Measurements from ENCODE around the gene TMED5.
"Not testable (repeated sequence)": the region's sequence is repeated elsewhere in the genome, so short reads cannot be mapped to it uniquely, and the experiment has no call there.

Gene TMED5
- total RNA-seq, result 130 to 137 reads per million in 2 donors

DNA sequence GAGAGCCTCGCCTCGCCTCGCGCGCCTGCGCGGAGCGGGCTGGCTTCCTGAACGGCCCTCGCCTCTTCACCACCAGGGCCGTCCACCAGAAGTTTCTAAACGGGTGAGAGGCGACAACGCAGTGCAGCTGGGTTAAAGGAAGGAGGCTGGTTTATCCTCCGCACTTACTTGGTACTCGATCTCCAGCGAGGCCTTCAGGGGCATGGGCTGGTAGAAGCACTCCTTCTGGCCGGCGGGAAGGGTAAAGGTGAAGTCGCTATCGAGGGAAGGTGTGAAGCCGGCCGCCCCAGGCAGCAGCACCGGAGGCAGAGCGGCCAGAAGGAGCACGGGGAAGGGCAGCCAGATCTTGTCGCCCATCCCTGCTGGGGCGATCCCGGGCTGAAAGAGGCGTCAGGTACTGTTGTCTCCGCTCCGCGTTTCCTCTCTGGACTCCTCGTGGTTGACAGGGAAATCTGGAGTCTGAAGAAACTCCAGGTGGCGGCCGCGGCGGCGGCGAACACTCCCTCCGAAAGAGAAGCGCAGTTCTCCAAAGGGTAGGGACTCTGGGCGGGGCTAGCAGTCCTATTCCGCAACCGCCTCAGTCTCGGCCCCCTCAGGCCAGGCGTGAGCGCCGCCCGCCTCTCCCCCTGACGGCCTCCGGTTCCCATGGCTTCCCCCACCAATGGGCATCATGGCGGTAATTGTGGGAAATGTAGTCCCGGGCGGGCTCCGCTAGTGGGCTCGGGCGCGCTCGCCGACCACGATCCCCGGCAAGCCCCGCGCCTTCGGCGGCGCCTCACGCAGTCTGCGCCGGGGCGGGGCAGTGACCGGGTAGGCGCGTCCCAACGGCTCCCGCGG, at the start of gene TMED5:
TMED5 (minus strand) TSS at position 528 of the 837 bp plus-strand sequence; CDS start at position 357, 171 bp downstream.
- DNase-seq, result peak; percentile 88 to 99 (median 95)

DNA sequence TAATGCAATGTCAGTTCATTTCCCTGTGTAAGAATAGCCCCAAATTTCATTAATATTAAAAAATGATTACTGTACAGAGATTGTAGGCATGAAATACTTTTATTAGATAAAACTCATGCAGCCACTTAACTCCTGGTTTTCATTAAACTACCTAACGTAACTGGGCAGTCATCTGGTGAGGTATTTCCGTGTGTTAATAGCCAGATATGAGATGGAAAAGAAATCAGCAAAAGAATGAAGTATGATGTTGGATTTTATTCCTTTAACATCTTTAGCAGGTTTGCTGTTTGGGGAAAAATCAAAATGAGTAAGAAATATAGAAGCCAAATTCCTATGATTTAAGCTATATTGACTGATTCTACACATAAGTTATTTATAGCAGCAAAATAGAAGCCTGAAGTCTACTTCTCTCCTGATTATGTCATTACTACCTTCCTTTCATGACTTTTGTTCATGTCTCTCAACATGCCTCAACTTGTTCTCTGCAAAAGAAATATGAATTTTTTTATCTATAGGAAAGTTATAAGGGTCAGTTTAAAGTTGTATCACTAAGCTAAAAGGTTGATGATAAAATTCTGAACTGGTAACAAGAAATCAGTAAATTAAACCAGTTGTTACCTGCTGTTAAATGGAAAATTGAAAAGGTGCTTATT, 42.9 kb upstream of the TMED5 start:
- DNase-seq, result no peak

DNA sequence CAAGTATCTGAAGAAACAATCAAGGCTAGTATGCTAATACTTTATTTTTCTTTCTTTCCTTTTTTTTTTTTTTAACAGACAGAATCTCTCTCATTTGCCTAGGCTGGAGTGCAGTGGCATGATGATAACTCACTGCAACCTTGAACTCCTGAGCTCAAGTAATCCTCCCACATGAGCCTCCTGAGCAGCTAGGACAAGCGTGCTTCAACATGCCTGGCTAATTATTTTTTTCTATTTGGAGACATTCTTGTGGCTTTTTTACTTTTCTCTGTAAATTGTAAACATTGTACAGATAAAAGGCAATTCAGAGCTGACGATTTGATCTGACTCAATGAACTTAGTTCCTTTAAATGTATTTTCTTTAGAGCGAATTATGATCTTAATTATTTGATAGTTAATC, 41.7 kb upstream of the TMED5 start:
- peak in 1 of 5 experiments; percentile 17 for DNase-seq

DNA sequence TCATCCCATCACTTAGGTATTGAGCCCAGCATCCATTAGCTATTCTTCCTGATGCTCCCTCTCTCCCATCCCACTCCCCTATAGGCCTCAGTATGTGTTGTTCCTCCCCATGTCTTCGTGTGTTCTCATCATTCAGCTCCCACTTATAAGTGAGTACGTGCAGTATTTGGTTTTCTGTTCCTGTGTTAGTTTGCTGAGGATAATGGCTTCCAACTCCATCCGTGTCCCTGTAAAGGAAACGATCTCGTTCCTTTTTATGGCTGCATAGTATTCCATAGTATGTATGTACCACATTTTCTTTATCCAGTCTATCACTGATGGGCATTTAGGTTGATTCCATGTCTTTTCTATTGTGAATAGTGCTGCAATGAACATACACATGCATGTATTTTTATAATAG, 40.5 kb upstream of the TMED5 start:
- not testable (repeated sequence) for DNase-seq

DNA sequence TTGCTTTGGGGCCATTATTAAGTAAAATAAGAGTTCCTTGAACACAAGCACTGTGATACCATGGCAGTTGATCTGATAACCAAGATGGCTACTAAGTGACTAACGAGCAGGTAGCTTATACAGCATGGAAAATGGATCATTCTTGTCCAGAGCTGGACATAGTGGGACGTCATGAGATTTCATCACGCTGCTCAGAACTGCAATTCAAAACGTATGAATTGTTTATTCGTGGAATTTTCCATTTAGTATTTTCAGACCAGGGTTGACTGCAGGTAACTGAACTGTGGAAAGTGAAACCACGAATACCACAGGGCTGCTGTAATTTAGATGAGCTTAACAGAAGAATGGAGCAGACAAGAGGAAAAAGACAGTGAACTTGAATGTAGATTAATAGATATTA, 39.2 kb upstream of the TMED5 start:
- DNase-seq, result peak in 1 of 5 experiments; percentile 86

DNA sequence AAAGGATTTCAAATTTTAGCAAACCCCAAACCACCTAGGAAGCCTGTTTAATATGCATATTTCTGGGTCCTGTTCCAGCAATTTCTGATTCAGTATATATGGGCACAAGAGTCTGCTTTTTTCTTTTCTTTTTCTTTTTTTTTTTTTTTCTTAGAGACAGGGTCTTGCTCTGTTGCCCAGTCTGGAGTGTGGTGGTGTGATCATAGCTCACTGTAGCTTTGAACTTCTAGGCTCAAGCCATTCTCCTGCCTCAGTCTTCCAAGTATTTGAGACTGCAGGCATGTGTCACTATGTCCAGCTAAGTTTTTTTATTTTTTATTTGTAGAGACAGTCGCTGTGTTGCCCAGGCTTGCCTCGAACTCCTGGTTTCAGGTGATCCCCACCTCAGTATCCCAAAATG, 35.1 kb upstream of the TMED5 start:
- DNase-seq, result no peak

DNA sequence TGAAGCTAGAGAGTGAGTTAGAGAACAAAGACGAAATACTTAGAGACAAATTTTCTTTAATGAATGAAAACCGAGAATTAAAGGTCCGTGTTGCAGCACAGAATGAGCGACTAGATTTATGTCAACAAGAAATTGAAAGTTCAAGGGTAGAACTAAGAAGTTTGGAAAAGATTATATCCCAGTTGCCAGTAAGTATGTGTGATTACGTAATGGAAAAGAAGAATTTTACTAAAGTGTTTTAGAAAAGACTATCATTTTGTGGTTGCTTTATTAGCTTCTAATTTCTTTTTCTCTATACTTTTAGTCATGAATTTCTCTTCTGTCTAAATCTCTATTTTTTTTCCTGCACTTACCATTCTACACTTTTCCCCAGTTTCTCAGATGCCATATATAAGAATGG, 27.0 kb upstream of the TMED5 start:
- no peak for DNase-seq

DNA sequence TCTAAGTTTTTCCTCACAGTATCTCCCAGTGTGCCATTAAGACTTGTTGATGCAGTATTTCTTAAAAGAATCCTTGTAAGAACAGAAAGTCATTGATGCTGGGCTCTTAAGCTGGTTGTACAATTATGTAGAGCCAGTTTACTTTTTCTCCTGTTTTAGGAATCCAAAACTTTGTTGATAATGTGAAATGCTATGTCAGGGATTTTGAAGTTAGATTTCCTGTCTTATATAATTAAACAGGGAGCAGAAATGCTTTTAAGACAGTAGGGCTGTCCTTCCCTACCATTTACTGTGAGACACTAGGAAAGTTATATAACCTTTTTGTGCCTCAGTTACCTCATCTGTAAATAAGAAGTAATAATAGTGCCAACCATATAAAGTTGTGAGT, 26.3 kb upstream of the TMED5 start:
- DNase-seq, result no peak

DNA sequence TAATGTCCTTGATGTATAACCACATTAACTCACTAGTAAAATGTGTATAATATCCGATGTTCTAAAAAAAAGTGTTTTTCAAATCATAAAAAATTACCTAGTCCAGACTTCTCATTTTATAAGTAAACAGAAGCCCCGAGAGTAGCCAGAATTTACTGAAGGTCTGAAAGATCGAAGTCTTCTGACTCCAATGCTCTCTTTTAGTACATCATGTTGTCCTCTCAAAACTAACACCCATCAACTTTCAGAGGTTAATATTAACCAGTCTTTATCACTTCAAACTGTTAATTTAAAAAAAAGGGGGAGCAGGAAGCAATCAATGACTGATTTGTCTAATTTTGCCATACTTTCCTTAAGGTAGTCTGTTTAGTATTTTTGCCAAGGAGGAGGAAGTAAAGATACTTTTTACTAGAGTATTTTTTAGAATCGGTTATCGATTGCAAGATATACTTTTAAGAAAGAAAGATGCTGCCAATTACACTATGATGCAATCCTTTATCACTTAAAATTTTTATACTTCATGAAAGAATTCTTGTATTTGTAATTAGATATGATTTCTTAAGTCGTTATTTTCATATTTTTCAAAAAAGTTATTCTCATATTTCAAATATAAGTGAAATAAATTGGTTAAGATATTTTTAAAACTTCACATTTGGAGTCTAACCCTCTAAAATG, 25.8 kb upstream of the TMED5 start:
- DNase-seq, result no peak

DNA sequence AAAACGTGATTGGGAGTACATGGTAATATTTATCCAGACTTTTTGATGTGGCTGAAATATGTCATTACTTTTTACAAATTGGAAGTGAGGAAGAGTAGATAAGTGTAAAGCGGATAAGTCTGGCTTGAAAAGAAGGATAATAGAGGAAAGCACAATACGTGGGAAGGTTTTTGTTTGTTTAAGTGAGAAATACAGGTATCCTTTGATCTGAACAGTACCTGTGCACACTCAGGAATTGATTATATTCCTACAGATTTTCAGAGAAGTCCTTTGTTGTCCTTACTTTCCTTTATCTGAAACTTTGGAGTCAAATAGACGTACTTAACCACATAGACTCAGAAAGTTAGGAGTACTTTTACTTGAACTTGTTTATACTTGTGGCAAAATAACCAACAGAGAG, 20.5 kb upstream of the TMED5 start:
- DNase-seq, result no peak

DNA sequence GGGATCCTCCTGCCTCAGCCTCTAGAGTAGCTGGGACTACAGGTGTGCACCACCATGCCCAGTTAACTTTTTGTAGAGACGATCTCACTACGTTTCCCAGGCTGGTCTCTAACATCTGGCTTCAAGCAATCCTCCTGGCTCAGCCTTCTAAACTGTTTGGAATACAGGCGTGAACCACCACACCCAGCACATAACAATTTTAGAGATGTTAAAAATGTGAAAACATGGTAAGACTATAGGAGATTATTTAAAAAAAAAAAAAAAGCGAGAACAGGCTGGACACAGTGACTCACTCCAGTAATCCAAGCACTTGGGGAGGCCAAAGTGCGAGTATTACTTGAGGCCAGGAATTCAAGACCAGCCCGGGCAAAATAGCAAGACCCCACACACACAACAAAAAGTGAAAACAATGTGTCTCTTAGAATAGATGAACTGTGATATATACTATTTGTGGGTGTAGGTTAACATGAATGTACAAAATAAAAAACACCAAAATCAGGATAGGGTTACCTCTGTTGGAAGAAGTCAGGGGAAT, 19.9 kb upstream of the TMED5 start:
- no peak for DNase-seq

DNA sequence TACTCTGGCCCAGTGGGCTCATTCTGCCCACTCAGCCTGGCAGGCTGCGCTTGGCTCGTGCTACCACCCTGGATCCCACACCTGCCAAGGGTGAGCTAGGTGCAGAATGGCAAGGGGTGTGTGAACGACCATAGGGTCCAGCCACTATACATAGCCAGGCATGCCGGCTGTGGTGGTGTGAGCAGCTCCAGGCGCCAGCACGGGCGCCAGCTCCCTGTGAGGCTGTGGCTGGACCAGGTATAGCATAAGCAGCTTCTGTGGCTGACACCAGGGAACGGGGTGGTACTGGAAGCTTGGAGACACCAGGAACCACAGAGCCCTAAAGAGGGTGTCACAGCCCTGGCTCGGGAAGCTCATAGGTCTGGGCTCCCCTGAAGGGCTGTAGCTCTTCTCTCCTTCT, 18.9 kb upstream of the TMED5 start:
- no peak for DNase-seq

DNA sequence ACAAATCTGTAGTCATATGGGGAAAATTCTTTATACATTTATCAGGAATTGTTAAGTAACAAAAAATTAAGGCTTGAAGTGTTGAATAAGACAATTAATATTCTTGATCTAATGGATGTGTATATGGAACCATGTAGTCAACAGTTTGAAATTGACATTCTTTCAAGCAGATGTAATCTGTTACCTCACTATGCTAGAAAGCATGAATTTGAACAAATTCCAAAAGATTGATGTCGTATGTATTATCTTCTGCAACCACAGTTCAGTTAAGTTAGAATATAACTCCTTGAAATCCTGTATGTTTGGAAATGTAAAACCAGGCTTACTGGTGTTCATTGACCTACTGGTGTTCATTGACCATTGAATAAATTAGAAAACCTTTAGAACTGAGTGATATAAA, 16.4 kb upstream of the TMED5 start:
- no peak for DNase-seq

DNA sequence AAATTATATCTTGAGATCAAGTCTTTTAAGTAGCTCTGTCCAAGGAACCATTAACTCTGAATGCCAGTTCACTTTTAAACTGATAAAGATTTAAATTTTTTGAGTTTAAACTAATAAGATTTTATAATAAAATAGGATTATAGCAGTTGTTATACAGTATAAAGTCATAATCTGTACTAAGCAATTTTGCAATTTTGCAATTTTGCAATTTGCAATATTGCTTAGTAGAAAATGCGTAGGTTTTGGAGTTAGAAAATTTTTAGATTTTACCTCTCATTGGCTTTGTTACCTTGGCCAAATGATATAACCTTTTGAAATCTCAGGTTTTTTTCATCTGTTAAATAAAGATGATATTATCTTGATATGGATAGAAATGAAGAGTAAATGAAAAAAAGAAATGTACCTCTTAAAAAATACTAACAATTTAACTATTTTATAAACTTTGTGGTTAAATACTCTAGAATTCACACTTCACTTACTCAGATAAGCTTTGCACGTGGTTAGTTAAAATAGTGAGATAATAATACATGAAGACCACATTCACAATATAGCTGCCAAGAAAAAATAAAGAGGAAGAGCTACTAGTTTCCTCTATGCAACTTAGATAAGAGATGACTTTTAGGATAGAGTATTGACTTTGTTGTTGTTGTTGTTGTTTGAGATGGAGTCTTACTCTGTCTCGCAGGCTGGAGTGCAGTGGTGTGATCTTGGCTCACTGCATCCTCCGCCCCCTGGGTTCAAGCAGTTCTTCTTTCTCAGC, 14.2 kb upstream of the TMED5 start:
- DNase-seq, result peak in 1 of 5 experiments; percentile 66

DNA sequence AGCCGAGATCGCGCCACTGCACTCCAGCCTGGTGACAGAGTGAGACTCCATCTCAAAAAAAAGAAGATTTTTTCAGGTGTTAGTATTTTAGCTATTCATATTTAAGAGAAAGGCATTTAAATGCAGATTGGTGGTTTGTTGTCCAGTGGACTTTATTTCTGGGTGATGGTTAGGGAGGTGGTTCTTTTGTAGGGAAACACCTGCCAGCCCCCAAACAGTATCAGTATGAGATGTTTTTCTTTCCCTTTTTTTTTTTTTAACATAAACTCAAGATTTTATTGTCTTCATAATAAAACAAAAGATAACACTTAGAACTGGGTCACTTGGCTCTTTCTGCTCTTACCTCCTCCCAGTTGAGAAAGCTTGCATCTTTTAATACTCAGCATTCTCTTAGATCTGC, 10.2 kb upstream of the TMED5 start:
- no peak for DNase-seq

DNA sequence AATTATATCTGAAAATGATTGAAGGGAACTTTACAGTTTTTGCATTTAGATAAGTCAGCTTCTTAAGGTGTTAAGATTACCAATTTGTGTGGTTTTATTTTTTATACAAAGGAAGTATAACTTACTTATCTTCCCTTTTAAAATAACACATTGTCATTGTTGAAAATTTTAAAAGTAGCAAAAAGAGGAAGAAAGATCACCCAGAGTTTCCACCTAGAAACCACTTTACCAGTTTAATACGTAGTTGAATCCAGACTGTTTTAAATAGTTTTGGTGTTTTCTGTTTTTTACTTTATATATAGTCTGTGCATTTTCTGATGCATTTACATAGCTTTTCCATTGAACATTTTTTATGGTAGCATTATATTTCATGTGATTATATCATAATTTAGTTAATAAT, 6.5 kb upstream of the TMED5 start:
- DNase-seq, result no peak

DNA sequence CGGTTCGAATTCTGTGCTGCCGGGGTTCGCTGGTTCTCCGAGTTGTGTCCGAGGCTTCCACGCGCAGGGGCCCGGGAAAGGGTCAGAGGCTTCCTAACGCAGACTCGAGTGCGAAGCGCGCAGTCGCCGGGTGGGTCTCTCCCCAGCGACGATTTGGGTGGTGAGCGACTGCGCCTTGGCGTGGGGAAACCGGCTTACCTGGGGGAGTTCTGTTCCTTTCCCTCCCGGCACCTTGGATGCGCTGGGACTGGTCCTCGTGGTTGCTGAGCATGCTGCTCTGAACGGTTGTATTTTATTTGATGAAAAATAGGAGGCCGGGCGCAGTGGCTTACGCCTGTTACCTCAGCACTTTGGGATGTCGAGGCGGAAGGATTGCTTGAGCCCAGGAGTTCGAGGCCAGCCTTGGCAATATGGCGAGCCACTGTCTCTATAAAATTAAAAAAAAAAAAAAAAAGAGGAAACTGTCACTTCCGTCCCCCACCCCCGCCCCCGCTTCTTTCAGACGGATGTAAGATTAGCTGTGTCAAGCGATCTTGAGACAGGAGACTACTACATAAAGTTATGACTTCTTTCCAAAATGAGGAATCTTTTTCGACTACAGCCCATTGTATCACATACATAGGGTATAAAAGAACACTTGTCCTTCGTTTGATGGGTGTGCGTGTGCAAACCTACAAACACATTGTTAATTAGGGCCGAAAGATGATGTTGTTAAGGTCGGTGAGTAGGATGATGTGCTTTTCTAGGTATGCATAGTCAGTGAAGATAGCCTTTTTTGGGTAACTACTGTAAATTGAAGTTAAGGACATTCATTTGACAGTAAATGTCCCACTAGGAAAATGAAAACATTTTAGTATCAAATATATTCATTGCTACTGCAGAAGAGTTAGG, 755 bp upstream of the TMED5 start, which contains the start of gene CCDC18:
CCDC18 (plus strand) TSS at position 2 of the 891 bp plus-strand sequence. CDS start 2,638 bp downstream, outside the sequence.
- DNase-seq, result peak in 3 of 5 experiments; percentile 21 to 93 (median 55)

DNA sequence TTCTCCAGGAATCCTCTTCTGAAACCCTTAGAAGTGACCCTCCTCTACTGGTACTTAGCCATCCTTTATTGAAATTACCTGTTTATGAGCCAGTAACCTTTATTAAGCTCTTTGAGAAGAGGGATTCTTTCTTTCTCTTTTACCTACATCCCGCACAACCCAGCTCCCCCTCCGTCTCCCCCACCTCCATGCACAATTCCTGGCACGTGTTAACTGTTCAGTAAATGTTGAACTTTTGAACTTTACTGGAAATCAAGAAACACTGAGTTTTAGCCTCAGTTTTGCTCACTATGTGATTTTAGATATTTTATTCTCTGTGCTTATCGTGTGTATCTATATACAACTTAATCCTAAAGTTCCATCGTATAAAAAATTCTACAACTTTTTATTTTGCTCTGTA, 1.8 kb downstream of the TMED5 start:
- DNase-seq, result no peak

DNA sequence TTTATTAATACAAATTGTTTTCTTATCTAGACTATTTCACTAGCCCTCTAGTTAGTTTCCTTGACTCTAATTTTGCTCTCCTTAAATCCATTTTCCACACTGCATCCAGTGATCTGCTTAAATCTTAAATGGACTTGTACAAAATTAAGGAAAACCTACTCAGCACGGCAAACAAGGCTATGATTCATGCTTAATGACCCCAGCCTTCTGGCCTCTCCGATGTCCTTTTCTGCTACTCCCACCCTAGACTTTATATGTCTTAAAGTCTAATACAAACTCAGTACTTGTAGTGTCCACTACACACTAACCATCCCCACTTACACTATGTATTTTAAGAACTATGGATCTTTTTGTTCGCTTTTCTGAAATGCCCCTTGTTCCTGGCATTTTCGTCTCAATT, 2.2 kb downstream of the TMED5 start:
- no peak for DNase-seq

DNA sequence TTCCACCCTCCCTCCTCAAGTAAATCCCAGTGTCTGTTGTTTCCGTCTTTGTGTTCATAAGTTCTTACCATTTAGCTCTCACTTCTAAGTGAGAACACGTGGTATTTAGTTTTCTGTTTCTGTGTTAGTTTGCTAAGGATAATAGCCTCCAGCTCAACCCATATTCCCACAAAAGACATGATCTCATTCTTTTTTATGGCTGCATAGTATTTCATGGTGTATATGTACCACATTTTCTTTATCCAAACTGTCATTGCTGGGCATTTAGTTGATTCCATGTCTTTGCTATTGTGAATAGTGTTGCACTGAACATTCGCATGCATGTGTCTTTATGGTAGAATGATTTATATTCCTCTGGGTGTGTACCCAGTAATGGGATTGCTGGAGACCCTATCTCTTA, 5.6 kb downstream of the TMED5 start:
- not testable (repeated sequence) for DNase-seq

DNA sequence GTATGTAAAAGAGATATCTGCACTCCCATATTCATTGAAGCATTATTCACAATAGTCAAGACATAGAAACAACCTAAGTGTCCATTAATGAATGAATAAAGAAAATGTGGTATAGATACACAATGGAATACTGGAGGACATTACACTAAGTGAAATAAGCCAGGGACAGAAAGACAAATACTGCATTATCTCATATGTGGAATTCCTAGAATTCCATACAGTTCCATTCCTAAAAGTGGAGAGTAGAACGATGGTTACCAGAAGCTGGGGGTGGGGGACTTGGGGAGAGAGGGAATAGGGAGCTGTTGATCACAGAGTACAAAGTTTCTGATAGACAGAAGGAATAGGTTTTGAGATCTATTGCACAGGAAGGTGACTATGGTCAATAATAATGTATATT, 7.4 kb downstream of the TMED5 start:
- DNase-seq, result no peak
